ENCODE data around the gene LRRC36. TPM values are rescaled to one million over a fixed set of nuclear protein-coding genes. Genes with fewer than 3 reads are reported as not detected.

The LRRC36 gene
- total and polyA plus RNA-seq, 10 of the 15 experiments (the other 5 are each of a cell fraction or from before 2014, with no cell fraction given): 0.45 to 2.0 (median 0.75) TPM; not detected in 1

- no peaks in the 10 kb centered on the region for H4K20me1 ChIP-seq (ENCODE audit: control insufficient read depth, insufficient read depth)
- no peak for ATAC-seq
- ChIA-PET RAD21 (ENCODE audit: unreplicated experiment) (no interaction called here), POLR2A (interaction anchor here (0.6 to 0.8 kb wide), 2 partner anchors 346 to 510 kb away, joined by 3 read pairs; no protein-coding TSS in a partner anchor), SMC1A (ENCODE audit: uncharacterized antibody, unreplicated experiment) (interaction anchor here (0.9 kb wide), 1 partner anchor 133 kb away, joined by 3 read pairs; no protein-coding TSS in a partner anchor), CTCF (interaction anchor here (1.3 kb wide), 1 partner anchor 112 kb away, joined by 3 read pairs; no protein-coding TSS in a partner anchor)
- H3K4me2 ChIP-seq (ENCODE audit: control insufficient read depth, insufficient read depth): no peak overlapping the region
- no TSS peak for BruUV-seq (replicated peaks)
- no peak overlapping the region for H3K9ac ChIP-seq (ENCODE audit: control insufficient read depth, insufficient read depth, low read length)
- DNase-seq (ENCODE audit: low read depth, low spot score): no peak
- 59% methylated on average over 16 of the region's 20 CpGs for WGBS (ENCODE audit: insufficient coverage, insufficient replicate concordance, low lambda C conversion rate, missing lambda C conversion rate)
- no peak overlapping the region for H2AFZ ChIP-seq (ENCODE audit: control insufficient read depth, low read depth, low read length)
- TF ChIP-seq, protein P1, sequence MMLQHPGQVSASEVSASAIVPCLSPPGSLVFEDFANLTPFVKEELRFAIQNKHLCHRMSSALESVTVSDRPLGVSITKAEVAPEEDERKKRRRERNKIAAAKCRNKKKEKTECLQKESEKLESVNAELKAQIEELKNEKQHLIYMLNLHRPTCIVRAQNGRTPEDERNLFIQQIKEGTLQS (IDR thresholded peaks at IDR 0.05; ENCODE audit: borderline replicate concordance, extremely low read depth, low read depth, low read length): no peak
- TF ChIP-seq POLR2A (IDR thresholded peaks at IDR 0.05; ENCODE audit: low read depth, low read length): no peak
- no peak for TF ChIP-seq FOXM1 (IDR thresholded peaks at IDR 0.05; ENCODE audit: low read depth, low read length)
- FAIRE-seq: no peak
- in situ Hi-C loops (cut with MboI): no loop called here
- no peak overlapping the region for H3K27ac ChIP-seq (ENCODE audit: control insufficient read depth, insufficient read depth)
- H3K36me3 ChIP-seq (ENCODE audit: control insufficient read depth in 2 of 2, insufficient read depth in 2 of 2, low read length in 1 of 2): no peaks in the 10 kb centered on the region
- no peaks in the 10 kb centered on the region for H3K9me3 ChIP-seq (replicated peaks; ENCODE audit: control insufficient read depth, insufficient read depth, low read length)
- peaks cover 6 to 17% of the 10 kb centered on the region in 2 experiments for H3K27me3 ChIP-seq (replicated peaks in 1 of 2; ENCODE audit: control insufficient read depth in 2 of 2, insufficient read depth in 2 of 2, low read length in 1 of 2)
- H3K4me1 ChIP-seq (ENCODE audit: control insufficient read depth, insufficient read depth, low read length): no peaks in the 10 kb centered on the region
- H3K4me3 ChIP-seq: no peak overlapping the region
- intact Hi-C loops (cut with micrococcal nuclease; ENCODE audit: unreplicated experiment): no loop called here
- H3K79me2 ChIP-seq (ENCODE audit: control insufficient read depth, insufficient read depth, low read length): no peaks in the 10 kb centered on the region
Measured at GRCh38 chr16:67393788-67394154, 67.2 kb downstream of the LRRC36 start.

DNA sequence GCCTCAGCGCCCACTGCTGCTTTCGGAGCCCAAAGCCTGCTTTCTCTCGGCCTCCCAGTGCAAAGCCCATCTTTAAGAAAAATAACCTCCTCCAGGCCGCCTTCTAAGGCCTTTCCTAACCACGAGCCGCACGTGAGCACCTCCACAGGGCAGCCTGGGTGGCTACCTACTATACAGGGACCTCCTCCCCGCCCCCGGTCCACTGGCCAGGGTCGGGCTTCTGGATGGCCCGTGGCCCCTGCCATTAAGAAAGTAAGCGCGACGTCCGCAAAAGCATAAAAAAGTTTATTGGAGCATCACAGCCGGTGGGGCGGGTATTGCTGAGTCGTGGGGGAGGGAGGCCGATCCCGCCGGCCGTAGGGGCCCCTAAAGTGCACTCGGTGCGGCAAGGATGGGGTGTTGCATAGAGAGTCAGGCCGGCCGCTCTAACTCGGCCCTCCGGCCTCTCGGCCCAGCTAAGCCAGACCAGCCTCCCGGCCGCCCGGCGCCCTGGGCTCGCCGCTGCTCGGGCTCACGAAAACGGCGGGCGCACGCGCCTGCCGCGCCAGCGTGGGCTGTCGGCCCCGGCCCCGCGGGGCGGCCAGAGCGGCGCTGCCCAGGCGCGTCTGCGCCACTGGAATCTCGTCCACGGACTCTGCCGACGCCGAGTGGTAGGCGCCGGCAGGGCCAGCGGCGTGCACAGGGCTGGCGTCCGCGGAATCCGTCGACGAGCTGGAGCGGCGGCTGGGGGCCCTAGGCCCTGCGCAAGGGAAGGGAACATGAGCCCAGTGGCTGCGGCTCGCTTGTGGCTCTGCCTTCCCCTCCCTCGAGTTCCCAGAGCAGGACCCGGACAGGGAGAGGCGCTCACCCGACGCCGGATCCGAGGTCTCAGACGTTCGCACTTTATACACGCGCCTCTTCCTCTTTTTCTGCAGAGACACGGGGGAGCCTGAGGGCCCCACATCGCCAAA is 67.8 kb downstream of the LRRC36 start:
- in situ Hi-C loops (cut with MboI): no loop called here
- Histone ChIP-seq H3K4me2 (ENCODE audit: control insufficient read depth, insufficient read depth) (peak overlapping the region; percentile 9; the same call in 1 of the 2 replicates), H3K27ac (ENCODE audit: control insufficient read depth, insufficient read depth) (no peak overlapping the region), H4K20me1 (ENCODE audit: control insufficient read depth, insufficient read depth) (no peaks in the 10 kb centered on the region), H3K27me3 (replicated peaks in 1 of 2; ENCODE audit: control insufficient read depth in 2 of 2, insufficient read depth in 2 of 2, low read length in 1 of 2) (peaks cover 6 to 17% of the 10 kb centered on the region in 2 experiments), H2AFZ (ENCODE audit: control insufficient read depth, low read depth, low read length) (no peak overlapping the region), H3K36me3 (ENCODE audit: control insufficient read depth in 2 of 2, insufficient read depth in 2 of 2, low read length in 1 of 2) (no peaks in the 10 kb centered on the region), H3K9me3 (replicated peaks; ENCODE audit: control insufficient read depth, insufficient read depth, low read length) (no peaks in the 10 kb centered on the region), H3K79me2 (ENCODE audit: control insufficient read depth, insufficient read depth, low read length) (no peaks in the 10 kb centered on the region), H3K9ac (ENCODE audit: control insufficient read depth, insufficient read depth, low read length) (no peak overlapping the region), H3K4me1 (ENCODE audit: control insufficient read depth, insufficient read depth, low read length) (no peaks in the 10 kb centered on the region), H3K4me3 (no peak overlapping the region)
- ChIA-PET CTCF (interaction anchor here (1.3 kb wide), 1 partner anchor 113 kb away, joined by 3 read pairs; no protein-coding TSS in a partner anchor), SMC1A (ENCODE audit: uncharacterized antibody, unreplicated experiment) (no interaction called here), POLR2A (interaction anchor here (0.8 kb wide), 1 partner anchor 346 kb away, joined by 3 read pairs; no protein-coding TSS in a partner anchor), RAD21 (ENCODE audit: unreplicated experiment) (no interaction called here)
- ATAC-seq (peak; percentile 10; the same call in 2 of the 3 replicates), DNase-seq (ENCODE audit: low read depth, low spot score) (no peak), FAIRE-seq (no peak)
- 8% methylated on average over 66 of the region's 88 CpGs for WGBS (ENCODE audit: insufficient coverage, insufficient replicate concordance, low lambda C conversion rate, missing lambda C conversion rate)
- intact Hi-C loops (cut with micrococcal nuclease; ENCODE audit: unreplicated experiment): loop anchor here (5.0 kb wide), 1 partner anchor 117 kb away; the partner anchor contains the start of gene PLEKHG4
- no TSS peak for BruUV-seq (replicated peaks)
- TF ChIP-seq SPI1 (IDR thresholded peaks at IDR 0.05; ENCODE audit: borderline replicate concordance, insufficient read depth, low read depth, low read length): peak; percentile 31; the same call in 1 of the 2 replicates
- TF ChIP-seq, protein P2, sequence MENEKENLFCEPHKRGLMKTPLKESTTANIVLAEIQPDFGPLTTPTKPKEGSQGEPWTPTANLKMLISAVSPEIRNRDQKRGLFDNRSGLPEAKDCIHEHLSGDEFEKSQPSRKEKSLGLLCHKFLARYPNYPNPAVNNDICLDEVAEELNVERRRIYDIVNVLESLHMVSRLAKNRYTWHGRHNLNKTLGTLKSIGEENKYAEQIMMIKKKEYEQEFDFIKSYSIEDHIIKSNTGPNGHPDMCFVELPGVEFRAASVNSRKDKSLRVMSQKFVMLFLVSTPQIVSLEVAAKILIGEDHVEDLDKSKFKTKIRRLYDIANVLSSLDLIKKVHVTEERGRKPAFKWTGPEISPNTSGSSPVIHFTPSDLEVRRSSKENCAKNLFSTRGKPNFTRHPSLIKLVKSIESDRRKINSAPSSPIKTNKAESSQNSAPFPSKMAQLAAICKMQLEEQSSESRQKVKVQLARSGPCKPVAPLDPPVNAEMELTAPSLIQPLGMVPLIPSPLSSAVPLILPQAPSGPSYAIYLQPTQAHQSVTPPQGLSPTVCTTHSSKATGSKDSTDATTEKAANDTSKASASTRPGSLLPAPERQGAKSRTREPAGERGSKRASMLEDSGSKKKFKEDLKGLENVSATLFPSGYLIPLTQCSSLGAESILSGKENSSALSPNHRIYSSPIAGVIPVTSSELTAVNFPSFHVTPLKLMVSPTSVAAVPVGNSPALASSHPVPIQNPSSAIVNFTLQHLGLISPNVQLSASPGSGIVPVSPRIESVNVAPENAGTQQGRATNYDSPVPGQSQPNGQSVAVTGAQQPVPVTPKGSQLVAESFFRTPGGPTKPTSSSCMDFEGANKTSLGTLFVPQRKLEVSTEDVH (IDR thresholded peaks at IDR 0.05; ENCODE audit: low read depth, partially characterized antibody): no peak
- TF ChIP-seq KLF5 (IDR thresholded peaks at IDR 0.05; ENCODE audit: partially characterized antibody): no peak
- peak in 1 of 2 experiments; percentile 47; a peak in 2 of 4 replicates for TF ChIP-seq BHLHE40 (IDR thresholded peaks at IDR 0.05; ENCODE audit: borderline replicate concordance in 1 of 2, low read depth in 2 of 2, low read length in 1 of 2)
- no peak for TF ChIP-seq MLLT1 (IDR thresholded peaks at IDR 0.05)
